Uterus (tissue), 4 donors: ENCODE data around the gene TRIM74. TPM values are rescaled to one million over a fixed set of nuclear protein-coding genes. Genes with fewer than 3 reads are reported as not detected.

ENCODE experiments used
- small RNA-seq: library from RNA; depleted of rRNA; stranded (forward); fragments of <200 nt; gene quantifications from one replicate; pipeline ENCODE3, GENCODE V24; 2016
- total RNA-seq, 4 donors: library from RNA; depleted of rRNA in 3 of 4; stranded (reverse); fragments of >200 nt in 3 of 4; gene quantifications; one replicate each; pipeline versions ENCODE4 v1.1.0 to v1.2.4, GENCODE V29; 2014 to 2023
- donor health status: DM: yes; HTN: yes; CAD: no.

Gene TRIM74
- total RNA-seq, 4 donors from 2014 or later: 1.7 to 2.9 TPM; not detected in 2

Small RNA genes within 50 kb of the gene (small RNA-seq; reads per million reads assigned to genes)
- not detected for gene RF00019

Other genes starting within 250 kb of the TRIM74 start
- 10 to 100 TPM in 2 of 4 donors, 1 to 10 TPM in 2; 2.8 to 20.0 (median 10.1) TPM for gene TYW1B, start 141.3 kb downstream of the TRIM74 start, total RNA-seq
- gene POM121, start 44.4 kb downstream of the TRIM74 start, total RNA-seq: 10 to 100 TPM in 2 of 4 donors, 1 to 10 TPM in 2; 5.3 to 42.9 (median 10.3) TPM
- gene SPDYE8, start 60.3 kb upstream of the TRIM74 start, total RNA-seq: under 1 TPM in 1 of 4 donors, not detected in 3; 0.14 TPM
- under 1 TPM in 1 of 4 donors, not detected in 3; 0.14 TPM for gene SPDYE11, start 88.4 kb upstream of the TRIM74 start, total RNA-seq
- under 1 TPM in 1 of 4 donors, not detected in 3; 0.14 TPM for gene SPDYE9, start 116.6 kb upstream of the TRIM74 start, total RNA-seq